Fibroblast of peridontal ligament (primary cell): ENCODE results near the gene PHYKPL.

Experiments
- DNase-seq: peaks from one replicate; pipeline ENCODE4 v3.0.0-alpha.2; 2010; ENCODE audit errors: extremely low read depth

The PHYKPL gene

DNA sequence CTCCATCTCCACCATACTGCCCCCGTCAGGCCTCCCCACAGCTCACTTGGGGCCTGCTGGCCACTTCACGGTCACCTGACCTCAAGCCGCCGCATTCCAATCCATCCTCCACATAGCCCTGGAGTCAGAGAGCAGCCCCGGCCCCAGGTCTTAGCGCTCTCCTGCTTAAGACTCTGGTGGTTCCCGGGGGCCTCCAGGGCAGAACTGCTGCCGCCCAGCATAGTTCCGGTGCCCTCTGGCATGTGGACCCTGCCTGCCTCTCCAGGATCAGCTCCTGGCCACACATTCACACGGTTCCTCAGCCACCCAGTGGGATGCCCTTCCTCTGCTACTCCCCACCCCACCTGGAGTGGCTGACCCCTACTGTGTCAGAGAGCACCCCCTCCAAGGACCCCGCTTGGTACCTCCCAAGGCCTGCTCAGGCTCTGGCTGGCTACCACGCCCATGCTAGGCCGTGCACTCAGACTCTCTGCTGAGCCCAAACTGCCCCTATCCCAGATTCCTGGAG, 8.7 kb downstream of the PHYKPL start:
- no peak for DNase-seq

DNA sequence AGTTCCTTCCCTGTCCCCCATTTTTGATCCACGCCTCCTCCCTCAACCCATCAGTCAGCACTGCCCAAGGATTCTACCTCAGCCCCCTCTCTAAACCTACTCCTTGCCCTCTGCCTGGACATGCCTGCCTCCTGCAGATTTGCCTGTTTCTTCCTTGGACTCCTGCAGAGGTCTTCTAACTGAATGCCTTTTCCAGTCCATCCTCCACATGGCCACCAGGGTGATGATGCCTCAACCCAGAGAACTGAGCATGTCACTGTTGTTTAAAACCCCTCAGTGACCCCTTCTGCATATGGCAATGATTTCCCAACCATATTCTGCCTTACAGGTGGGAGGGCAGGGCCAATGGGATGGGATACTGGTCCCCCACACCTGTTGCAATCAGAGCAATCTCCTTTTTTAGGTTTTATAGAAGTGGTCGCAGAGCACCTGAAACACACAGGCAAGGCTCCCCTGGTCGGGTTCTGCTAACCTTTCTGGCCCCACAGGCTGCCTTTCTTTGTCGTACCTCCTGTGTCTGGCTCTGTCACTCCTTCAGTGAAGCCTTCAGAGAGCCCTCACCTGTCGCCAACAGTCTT, 9.3 kb downstream of the PHYKPL start:
- no peak for DNase-seq

DNA sequence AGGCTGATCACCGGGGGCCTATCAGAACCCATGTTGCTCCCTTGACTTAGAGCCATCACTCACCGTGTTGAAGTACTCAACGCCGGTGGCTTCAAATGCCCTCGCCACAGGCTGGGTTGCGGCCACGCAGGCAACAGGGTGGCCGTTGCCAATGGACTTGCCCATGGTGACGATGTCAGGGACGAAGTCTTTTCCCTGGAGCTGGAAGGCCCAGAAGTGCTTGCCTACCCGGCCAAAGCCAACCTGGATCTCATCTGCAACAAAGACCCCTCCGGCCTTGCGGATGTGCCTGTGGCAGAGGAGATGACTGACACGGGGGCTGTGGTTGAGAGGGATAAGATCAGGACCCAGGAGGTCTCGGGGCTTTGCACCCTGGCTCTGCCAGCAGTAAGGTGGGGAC, 10.3 kb downstream of the PHYKPL start:
- DNase-seq = no peak

DNA sequence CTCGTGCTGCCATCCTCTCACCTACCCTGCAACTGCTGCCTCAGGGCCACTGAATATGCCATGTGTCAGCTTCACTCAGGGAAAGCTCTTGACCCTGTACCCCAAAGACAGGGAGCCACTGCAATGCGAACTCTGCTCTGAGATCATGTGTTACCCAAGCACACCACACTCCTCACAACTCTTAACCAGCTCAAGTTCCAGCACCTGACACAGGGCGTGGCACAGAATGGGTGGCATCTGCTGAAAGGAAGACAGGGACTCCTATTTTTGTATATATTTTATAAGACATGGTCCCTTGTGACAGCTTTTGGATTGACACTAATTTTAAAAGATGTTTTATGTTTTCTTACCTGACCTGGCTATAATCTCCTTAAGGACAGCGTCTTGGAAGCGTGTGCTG, 10.7 kb downstream of the PHYKPL start:
- no peak for DNase-seq

DNA sequence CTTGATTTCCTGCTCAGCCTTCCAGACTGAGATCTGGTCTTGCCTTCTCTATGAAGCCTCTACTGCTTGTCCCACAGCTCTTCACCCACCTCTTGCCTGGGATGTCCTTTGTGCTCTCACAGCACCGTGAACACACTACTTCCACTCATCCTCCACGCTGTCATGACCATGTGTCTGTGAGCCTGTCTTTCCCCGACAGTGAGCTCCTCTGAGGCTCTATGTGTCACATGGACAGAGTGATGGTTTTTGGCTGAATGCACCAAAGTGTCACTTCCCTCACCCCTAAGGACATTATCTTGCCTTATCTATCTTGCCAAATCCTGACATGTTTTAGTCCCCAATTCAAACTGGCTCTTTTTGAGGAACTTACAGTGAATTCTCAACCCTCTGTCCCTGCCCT, 11.3 kb downstream of the PHYKPL start:
- DNase-seq = no peak

DNA sequence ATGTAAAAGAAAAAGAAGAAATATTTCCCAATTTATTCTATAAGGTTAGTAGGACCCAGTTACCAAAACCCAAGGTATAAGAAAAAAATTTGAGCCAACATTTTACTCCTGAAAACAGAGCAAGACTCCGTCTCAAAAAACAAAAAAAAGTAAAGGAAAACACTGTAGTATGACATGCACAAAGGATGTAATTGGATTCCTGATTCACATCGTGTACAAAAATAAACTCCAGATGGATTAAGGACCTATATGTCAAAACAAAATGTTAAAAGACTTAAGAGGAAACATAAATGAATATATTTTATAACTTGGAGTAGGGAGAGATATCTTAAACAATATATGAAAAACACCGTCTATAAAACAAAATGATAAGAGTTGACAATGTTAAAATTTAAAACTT, 13.8 kb downstream of the PHYKPL start:
- DNase-seq = no peak

DNA sequence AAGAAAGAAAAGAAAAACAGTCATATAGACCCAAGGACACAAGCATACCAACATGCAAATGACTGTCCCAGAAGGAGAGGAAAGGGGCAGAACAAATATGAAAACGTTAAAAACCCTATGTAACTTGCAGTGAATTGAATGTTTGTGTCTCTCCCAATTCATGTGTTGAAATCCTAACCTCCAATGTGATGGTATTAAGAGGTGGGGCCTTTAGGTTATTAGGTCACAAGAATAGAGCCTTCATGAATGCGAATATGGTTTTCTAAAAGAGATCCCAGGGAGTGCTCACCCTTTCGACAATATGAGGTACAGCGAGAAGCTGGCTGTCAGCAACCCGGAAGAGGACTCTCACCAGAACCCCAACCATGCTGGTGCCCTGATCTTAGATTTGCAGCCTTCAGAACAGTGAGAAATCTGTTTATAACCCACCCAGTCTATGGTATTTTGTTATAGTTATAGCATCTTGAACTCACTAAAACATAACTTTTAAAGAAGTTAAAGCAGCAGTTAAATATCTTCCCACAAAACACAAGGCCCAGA, 14.3 kb downstream of the PHYKPL start:
- no peak for DNase-seq

DNA sequence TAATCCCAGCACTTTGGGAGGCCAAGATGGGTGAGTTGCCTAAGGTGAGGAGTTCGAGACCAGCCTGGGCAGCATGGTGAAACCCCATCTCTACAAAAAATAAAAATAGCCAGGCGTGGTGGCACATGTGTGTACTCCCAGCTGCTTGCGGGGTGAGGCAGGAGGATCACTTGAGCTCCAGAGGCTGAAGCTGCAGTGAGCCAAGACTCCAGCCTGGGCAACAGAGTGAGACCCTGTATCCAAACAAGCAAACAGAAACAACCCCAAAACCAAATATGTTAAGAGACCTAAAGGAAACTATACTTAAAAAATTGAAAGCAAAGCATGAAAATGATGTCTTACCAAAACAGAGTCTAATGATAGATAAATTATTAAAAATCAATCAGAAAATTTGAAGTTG, 15.8 kb downstream of the PHYKPL start:
- DNase-seq = no peak

DNA sequence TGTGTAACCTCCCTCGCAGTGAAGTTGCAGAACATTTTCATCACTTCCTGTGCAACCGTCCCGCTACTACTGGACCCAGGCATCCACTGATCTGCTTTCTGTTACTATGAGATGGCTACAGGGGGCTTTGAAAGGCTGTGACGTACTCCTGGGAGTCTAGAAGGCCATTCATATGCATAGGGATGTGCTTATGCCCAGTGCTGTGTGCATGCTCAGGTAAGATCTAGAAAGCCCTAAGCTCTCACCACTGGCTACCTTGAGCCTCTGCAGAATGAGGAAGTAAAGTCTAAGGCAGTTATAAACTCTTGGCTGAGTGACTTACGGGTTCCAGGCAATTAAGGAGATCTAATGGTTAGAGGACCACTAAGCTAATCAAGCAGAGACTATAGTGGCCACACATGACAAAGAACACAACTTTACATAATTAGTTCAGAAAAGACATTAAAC, 16.5 kb downstream of the PHYKPL start:
- DNase-seq = no peak

DNA sequence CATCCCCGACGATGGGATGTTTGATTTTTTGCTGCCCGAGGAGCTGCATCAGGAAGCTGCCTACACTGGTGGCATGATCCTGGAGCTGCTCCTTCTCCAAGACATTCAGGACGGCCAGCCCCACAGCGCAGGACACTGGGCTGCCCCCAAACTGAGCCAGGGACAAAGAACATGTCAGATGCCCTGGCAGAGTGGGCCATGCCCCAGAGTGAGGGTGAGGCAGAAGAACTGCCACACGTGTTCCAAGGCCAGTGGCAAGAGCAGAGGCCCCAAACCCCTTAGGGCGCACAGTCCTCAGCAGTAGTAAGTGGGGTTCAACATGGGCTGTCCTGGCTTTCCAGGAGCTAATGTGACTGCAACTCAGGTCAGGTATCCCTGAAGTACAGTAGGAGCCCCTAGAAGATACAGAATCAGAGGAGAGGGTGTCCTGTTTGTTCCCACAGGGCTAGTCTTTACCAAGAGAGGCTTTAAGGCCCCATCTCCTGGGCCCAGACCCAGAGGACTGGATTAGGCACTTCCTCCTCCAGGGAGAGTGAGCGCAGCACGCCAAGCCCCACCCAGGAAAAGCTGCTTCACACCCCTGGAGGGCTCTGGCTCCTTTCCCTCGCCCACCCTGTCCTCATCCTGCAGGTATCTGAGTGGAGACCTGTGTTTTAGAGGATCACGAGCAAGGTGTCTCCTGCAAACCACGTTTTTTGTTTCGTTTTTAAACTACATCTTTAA, 17.2 kb downstream of the PHYKPL start:
- no peak for DNase-seq

DNA sequence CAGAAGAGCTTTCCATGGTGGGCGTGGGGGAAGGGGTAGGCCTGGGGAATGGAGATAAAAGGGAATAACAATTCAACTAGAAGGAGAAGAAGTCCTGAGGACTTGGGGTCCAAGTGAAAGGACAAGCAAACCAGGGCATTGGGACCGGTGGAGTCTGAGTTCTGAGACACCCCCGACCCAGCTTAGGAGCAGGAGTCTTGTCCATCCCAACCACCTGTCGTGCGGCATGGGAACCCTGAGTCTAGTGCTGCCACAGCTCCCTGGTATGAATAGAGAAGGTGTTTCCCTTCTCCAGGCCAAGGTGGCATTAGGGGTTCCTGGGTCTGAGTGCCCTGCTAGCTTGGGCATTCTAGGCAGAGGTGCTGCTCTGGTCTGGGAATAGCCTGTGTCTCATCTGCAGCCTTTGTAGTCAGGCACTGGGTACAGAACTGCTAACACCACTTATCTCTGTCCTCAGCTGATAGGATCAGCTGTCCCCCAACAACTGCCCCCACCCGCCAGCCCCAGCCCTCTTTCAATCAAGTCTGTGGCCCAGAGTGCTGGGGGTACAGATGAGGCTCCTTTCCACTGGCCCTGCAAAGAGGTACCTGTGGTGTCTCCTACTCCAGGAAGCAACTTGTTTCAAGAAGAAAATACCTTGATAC, 18.3 kb downstream of the PHYKPL start:
- DNase-seq = no peak

DNA sequence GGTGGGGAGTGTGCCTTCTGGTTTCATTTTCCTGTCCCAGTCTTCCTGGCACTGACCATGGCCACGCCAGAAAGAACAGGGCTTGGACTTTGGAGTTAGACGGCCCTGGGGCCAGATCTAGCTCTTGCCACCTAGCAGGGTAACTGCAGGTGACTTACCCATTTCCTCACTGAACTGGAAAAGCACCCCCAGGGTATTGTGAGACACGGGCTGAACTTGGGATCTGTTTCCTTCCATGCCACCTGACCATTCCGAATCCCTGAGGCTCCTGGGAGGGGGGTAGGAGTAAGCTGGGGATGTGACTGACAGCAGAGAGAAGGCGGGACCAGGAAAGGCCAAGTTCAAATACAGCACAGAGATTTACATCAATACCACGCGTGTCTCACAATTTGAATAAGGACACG, 18.9 kb downstream of the PHYKPL start:
- DNase-seq = no peak

DNA sequence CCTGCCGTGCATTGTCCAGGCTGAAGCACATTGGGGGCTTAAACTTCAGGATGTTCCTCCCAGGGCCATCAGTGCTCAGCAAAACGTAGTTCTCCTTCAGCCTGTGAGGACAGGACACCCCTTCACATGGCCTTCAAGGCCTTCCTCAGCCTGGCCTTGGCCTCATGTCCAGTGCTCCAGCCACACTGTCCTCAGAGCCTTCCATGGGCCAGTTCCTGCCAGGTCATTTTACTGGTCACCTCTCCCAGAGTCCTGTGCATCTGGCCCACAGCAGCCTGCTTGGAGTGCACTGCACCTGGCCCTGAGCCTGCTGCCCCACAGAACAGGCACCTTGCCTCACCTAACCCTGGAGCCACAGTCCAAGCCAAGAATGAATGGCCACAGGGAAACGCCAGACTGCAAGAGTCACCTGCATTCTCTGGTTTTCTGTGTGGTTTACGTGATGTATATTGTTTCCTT, 19.6 kb downstream of the PHYKPL start:
- no peak for DNase-seq

DNA sequence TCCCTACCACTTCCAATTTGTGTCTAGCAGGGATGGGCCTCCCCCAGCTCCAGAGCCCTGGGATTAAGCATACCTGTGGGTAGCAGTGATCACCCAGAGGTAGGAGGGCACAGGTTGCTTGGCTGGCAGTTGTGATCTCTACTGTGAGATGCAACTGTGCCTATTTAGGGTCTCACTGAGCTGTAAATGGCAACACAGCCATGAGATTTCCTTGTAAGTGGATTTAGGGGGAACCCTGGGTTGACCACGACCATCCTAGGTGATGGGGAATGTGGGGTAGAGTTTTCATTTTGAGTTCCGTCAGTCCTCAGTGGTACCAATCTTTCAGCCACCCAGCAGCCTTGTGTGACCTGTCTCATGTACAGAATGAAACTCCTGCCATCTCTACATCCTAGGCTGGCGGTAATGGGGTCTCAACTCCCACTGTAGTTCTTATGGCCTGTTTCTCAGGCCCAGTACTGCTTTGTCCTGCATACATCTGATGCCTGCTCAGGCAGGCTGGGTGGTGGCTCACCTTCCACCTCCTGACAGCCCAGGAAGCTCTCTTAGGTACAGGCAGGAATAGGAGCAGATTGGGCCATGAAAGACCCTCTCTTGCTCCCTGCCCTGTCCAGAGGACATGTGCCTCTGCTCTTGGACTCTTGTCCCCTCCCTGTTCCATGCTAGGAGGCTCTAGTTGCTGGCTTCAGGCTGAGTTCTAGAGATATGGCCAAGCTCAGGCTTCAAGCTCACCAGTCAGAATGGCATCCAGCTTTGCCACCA, 20.2 kb downstream of the PHYKPL start:
- no peak for DNase-seq

DNA sequence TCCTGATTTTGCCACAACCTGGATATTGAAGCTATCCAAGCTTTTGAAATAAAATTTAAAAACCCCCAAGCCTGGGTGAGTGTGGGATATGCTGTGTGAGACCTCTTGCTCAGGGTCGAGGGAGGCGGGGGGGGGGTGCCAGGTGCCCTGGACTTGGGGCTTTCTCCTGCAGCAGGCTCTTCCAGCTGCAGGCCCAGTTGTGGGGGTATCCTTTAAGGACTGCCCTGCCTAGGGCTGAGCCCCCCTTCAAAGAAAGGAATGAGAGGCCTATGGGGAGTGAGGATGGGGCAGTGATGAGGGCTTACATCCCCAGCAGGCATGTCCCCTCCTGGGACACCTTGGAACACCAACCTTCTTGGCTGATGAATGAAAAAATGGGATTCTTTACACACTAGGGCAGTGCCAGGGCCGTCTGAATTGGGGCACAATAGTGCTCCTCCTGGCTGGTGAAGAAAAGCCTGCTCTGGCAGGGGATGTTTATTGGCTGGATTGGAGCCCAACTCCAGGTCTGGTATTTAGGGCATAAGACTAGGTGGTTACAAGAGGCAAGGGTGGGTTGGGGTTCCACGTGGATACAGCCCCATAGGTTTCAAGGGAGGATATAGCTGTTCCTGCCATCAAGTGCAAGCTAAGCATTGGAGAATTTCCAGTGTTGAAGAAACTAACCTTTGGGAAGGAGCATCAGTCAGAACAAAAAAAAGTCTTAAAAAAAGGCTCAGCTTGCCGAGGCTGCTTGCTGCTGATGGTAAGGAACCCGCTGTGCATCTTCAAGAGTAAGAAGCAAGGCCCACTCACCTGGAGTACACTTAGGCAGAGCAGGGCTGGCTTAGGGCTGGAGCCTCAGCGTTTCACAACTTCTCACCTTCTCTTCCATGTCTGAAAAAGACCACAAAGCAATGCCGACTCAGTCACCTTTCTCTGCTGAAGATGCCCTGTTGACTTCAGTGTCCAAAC, 21.2 kb downstream of the PHYKPL start:
- DNase-seq = no peak

DNA sequence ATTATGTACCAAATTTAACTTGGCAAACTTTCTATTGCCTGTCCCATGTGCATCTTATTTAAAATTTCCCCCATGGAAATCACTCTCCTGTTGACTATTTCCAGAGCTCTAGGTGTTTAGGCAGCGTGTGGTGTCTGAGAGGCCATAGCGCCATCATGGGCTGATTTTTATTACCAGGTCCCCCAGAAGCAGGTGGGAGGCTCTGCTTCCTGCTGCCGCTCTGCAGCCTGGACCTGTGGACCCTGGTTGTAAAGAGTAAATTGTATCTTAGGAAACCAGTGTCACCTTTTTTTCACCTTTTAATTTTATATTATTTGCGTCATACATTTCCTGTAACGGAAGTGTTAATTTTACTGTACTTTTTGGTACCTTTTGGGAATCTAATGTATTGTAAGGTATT, 21.9 kb downstream of the PHYKPL start:
- no peak for DNase-seq

DNA sequence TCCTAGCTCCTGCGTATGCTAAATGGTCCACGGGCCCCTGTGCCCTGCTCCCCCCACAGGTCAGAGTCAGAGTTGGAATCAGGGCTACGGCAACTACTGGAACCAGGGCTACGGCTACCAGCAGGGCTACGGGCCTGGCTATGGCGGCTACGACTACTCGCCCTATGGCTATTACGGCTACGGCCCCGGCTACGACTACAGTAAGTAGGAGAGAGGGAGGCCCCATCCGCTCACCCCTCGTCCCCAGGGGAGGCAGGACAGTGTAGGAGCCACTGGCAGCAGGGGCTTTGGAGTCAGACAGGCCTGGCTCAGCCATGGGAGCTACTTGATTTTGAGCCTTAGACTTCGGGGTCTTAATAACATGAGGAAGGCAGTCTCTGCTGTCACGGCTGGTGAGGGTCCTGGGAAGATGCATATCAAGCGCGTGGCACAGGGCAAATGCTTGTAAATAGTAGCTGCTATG, 22.5 kb downstream of the PHYKPL start:
- no peak for DNase-seq

DNA sequence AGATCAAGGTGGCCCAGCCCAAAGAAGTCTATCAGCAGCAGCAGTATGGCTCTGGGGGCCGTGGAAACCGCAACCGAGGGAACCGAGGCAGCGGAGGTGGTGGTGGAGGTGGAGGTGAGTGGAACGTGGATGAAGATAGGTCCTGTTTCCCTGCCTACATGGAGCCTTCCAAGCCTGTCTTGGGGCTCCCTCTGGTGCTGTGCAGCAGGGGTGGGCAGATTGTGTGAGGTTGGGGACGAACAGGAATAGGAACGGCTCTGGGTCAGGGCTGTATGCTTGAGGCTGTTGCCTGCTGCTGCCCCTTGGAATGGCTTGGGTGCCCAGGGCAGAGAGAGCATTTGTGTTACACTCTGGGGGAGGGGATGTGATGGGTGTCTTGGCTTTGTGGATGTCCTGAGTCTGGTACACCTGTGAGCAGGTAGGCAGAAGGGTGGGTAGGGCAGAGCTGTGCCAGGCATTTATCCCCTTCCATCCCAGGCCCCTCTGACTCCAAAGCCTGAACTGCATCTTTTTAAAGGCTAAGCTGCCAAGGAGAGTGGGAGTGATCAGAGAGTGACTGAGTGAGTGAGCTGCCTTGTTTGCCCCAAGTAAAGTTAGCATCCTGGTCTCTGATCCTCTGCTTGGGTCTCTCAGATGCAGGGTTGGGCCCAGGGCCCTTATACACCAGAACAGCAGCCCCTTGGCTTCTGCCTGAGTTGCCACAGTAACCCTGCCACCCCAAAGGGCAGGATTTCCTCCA, 23.1 kb downstream of the PHYKPL start:
- no peak for DNase-seq

DNA sequence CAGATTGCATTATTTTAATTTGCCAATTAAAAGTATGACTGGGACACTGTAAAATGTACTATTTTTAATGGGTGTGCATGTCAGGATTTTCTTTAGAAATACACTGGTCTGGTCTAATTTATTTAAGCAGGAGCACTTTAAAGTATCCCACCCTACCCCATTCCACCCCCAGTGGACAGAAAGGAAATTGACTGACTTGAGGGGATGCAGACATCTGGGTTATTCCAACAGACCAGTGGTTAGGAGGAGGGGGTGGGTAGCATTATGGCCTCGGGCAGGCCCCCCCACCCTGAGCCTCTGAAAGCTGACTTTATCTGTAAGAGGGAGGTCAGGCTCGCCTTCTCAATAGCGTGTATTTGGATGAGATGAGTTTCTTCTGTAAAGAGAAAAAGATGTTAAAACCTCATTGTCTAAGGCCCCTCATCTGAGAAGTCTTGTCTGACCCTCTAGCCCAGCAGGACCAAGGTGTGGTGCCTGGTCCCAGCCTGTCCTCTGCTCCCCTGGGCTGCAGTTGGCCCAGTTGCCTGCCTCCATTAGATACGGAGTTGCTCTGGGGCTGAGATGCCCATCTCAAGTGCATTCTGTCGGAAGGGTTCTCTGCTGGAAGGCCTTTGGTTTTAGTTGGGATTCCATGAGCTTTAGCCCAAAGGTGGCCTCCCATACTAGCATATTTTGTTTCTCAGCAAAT, 23.9 kb downstream of the PHYKPL start:
- DNase-seq = no peak

DNA sequence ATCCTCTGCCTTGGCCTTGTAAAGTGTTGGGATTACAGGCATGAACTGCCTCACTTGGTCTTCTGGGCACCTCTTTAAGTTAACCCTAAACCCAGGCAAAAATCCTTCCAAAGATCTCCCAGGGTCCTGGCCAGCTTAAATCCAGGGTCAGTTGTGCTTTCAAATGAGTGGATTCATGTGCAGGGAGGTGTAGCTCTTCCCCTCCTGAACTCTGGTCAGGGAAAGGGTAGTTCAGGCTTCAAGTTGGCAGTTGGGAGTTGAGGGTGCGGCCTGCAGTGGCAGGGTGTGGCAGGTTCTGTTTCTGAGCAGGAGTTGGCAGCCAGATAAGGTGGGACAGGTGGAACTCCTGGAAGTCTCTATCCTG, 24.7 kb downstream of the PHYKPL start:
- no peak for DNase-seq
